ENCODE results near the gene EMID1. TPM values are rescaled to one million over a fixed set of nuclear protein-coding genes. Genes with fewer than 3 reads are reported as not detected.

Gene EMID1
- total and polyA plus RNA-seq, 8 donors = 1.8 to 23.6 (median 10.3) TPM; not detected in 1

GRCh38 chr22:29224859-29225410, 19.2 kb downstream of the EMID1 start:
- TF ChIP-seq POLR2AphosphoS5 (IDR thresholded peaks at IDR 0.05) (no peak), EP300 (IDR thresholded peaks at IDR 0.05) (no peak), CTCF (IDR thresholded peaks at IDR 0.05) (no peak), POLR2A (IDR thresholded peaks at IDR 0.05) (no peak)
- Histone ChIP-seq H3K36me3 (no peaks in the 10 kb centered on the region), H3K9me3 (no peaks in the 10 kb centered on the region), H3K27ac (peak overlapping the region; percentile 13 to 69 (median 66)), H3K4me1 (peaks cover 19 to 41% (median 34%) of the 10 kb centered on the region in 4 donors), H3K27me3 (no peaks in the 10 kb centered on the region), H3K4me3 (no peak overlapping the region)
- DNase-seq = no peak
- 82 to 94% (median 92%) methylated on average over 6 to 7 of the region's 7 CpGs for WGBS, 5 donors
- intact Hi-C loops (cut with DNase I; ENCODE audit: low total_unique reads) = no loop called here

GRCh38 chr22:29225422-29226090, 19.9 kb downstream of the EMID1 start:
- Histone ChIP-seq H3K27ac (peak overlapping the region; percentile 42 to 69 (median 66)), H3K4me1 (peaks cover 13 to 34% (median 28%) of the 10 kb centered on the region in 4 donors), H3K27me3 (no peaks in the 10 kb centered on the region), H3K9me3 (no peaks in the 10 kb centered on the region), H3K4me3 (no peak overlapping the region), H3K36me3 (no peaks in the 10 kb centered on the region)
- intact Hi-C loops (cut with DNase I; ENCODE audit: low total_unique reads) = no loop called here
- 38 to 49% (median 48%) methylated on average over 16 of the region's 16 CpGs for WGBS, 5 donors
- no peak for TF ChIP-seq CTCF (IDR thresholded peaks at IDR 0.05)
- no peak for TF ChIP-seq POLR2AphosphoS5 (IDR thresholded peaks at IDR 0.05)
- no peak for TF ChIP-seq POLR2A (IDR thresholded peaks at IDR 0.05)
- no peak for TF ChIP-seq EP300 (IDR thresholded peaks at IDR 0.05)
- DNase-seq = peak in 1 of 2 donors; percentile 73

GRCh38 chr22:29226351-29226981, 20.8 kb downstream of the EMID1 start:
- intact Hi-C loops (cut with DNase I; ENCODE audit: low total_unique reads) = no loop called here
- WGBS, 5 donors = 85 to 96% (median 93%) methylated on average over 11 of the region's 11 CpGs
- no peaks in the 10 kb centered on the region for H3K36me3 ChIP-seq

More at GRCh38 chr22:29226351-29226981, 20.8 kb downstream of the EMID1 start:
- no peak overlapping the region for H3K4me3 ChIP-seq
- TF ChIP-seq POLR2AphosphoS5 (IDR thresholded peaks at IDR 0.05) = no peak
- TF ChIP-seq POLR2A (IDR thresholded peaks at IDR 0.05) = no peak
- TF ChIP-seq EP300 (IDR thresholded peaks at IDR 0.05) = no peak
- no peak for TF ChIP-seq CTCF (IDR thresholded peaks at IDR 0.05)
- DNase-seq = no peak
- H3K4me1 ChIP-seq = peaks cover 10 to 29% (median 22%) of the 10 kb centered on the region in 4 donors
- H3K27me3 ChIP-seq = no peaks in the 10 kb centered on the region
- peak overlapping the region; percentile 42 to 69 (median 66) for H3K27ac ChIP-seq
- H3K9me3 ChIP-seq = no peaks in the 10 kb centered on the region
